CD4-positive, CD25-positive, alpha-beta regulatory T cell (primary cell): ENCODE measurements around the gene IL1RAPL1. TPM values are rescaled to one million over a fixed set of nuclear protein-coding genes. Genes with fewer than 3 reads are reported as not detected.

ENCODE experiments used
- ATAC-seq, 2 donors: fragments of 150-1000 bp; cut with Tn5 transposase; one replicate each; pipeline ENCODE4 v1.10.0; 2021; ENCODE audit warnings: low read depth in 2 of 2, moderate number of reproducible peaks in 2 of 2, moderate library complexity in 1 of 2
- DNase-seq, 3 donors: peaks; one replicate each; pipeline versions ENCODE4 v3.0.0 to v3.0.0-alpha.2; 2012 to 2022; ENCODE audit warnings: mixed read lengths in 1 of 3
- H3K27ac ChIP-seq: one replicate; pipeline ENCODE4 v1.7.0; 2013; ENCODE audit warnings: mild to moderate bottlenecking, low read length; ENCODE audit not compliant: insufficient read depth, poor library complexity, severe bottlenecking
- H3K27me3 ChIP-seq: one replicate; pipeline ENCODE4 v1.7.0; 2013; ENCODE audit warnings: low read length; ENCODE audit not compliant: control insufficient read depth, insufficient read depth
- H3K36me3 ChIP-seq: one replicate; pipeline ENCODE4 v1.7.0; 2013; ENCODE audit warnings: mild to moderate bottlenecking, low read length, moderate library complexity; ENCODE audit not compliant: control insufficient read depth, insufficient read depth
- H3K4me1 ChIP-seq: 2 replicates; pipeline ENCODE4 v1.7.0; 2013; ENCODE audit warnings: mild to moderate bottlenecking, low read length; ENCODE audit not compliant: insufficient read depth, control insufficient read depth, poor library complexity, severe bottlenecking
- H3K4me3 ChIP-seq: one replicate; pipeline ENCODE4 v1.7.0; 2013; ENCODE audit warnings: low read depth, mild to moderate bottlenecking, low read length, moderate library complexity
- H3K9me3 ChIP-seq, 2 experiments: 1 replicate in 1 of 2; 2 replicates in 1 of 2; pipeline ENCODE4 v1.7.0; 2013; ENCODE audit warnings: low read length in 2 of 2, mild to moderate bottlenecking in 1 of 2, moderate library complexity in 1 of 2; ENCODE audit not compliant: control insufficient read depth in 2 of 2
- H3K27ac Mint-ChIP-seq, 3 donors: one replicate each; pipeline ENCODE4 v1.8.0; 2020 to 2022; ENCODE audit warnings: mild to moderate bottlenecking in 3 of 3, mixed read lengths in 3 of 3, moderate library complexity in 2 of 3
- H3K27me3 Mint-ChIP-seq: one replicate; pipeline ENCODE4 v1.8.0; 2022; ENCODE audit warnings: mild to moderate bottlenecking, mixed read lengths
- H3K36me3 Mint-ChIP-seq: one replicate; pipeline ENCODE4 v1.8.0; 2020; ENCODE audit warnings: mixed read lengths
- H3K4me1 Mint-ChIP-seq, 4 donors: one replicate each; pipeline ENCODE4 v1.8.0; 2020 to 2022; ENCODE audit warnings: mixed read lengths in 4 of 4, mild to moderate bottlenecking in 1 of 4
- H3K4me3 Mint-ChIP-seq, 4 donors: one replicate each; pipeline ENCODE4 v1.8.0; 2020 to 2022; ENCODE audit warnings: mild to moderate bottlenecking in 4 of 4, mixed read lengths in 4 of 4, moderate library complexity in 3 of 4
- H3K9me3 Mint-ChIP-seq, 7 donors: one replicate each; pipeline ENCODE4 v1.8.0; 2020 to 2022; ENCODE audit warnings: mixed read lengths in 7 of 7, mild to moderate bottlenecking in 3 of 7, moderate library complexity in 2 of 7
- polyA plus RNA-seq, 4 donors: library from polyadenylated mRNA; unstranded; fragments of 300-500 nt; fragmentation: Illumina TruSeq; gene quantifications; one replicate each; pipeline ENCODE4 v1.2.3, GENCODE V29; 2021
- total RNA-seq: library from RNA; stranded (reverse); gene quantifications from one replicate; pipeline ENCODE4 v1.2.3, GENCODE V29; 2022

Gene IL1RAPL1
- total and polyA plus RNA-seq, 5 donors from 2014 or later: not detected

DNA sequence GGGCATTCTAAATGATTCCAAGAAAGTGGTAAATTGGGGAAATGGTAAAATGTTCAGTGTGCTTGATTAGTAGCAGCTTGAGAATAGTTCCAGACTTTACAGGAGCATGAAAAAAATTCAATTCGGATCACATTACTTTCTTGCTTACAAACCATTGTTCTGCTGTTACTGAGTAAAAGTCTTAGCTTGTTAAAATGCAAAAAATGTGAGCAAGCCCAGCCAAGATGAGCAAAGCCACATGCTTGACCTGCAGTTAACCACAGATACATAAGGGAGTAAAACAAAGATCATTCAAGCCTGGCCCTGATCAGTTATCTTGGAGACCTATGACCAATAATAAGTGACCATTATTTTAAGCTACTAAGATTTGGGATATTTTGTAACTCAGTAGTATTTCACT lies 1065.2 kb downstream of the IL1RAPL1 start:
- Histone ChIP-seq H3K4me3 (no peak overlapping the region), H3K27ac (no peak overlapping the region), H3K4me1 (no peaks in the 10 kb centered on the region), H3K27me3 (no peaks in the 10 kb centered on the region), H3K36me3 (no peaks in the 10 kb centered on the region), H3K9me3 (no peaks in the 10 kb centered on the region)
- Mint-ChIP-seq H3K9me3 (peaks cover 0 to 8% (median 3%) of the 10 kb centered on the region in 7 donors), H3K27ac (no peak overlapping the region), H3K4me1 (no peaks in the 10 kb centered on the region), H3K4me3 (no peak overlapping the region), H3K27me3 (no peaks in the 10 kb centered on the region), H3K36me3 (no peaks in the 10 kb centered on the region)
- ATAC-seq: no peak
- no peak for DNase-seq

DNA sequence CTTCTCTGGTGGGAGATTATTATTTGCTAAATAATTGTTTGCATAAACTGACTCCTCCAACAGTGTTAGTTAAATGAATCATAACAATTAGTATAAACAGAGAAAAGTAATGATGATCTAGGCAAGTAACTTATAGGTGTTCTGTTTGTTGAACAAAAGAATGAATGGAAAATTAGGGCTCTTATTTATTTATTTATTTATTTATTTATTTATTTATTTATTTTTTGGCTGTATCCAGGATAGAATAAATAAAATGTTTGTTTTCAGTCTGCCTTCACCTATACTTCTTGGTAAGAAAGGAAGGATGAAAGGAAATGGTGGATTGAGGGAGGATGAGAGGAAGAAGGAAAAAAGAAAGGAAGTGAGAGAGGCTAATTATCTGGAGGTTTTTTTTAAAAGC lies 1066.5 kb downstream of the IL1RAPL1 start:
- no peak for ATAC-seq
- Histone ChIP-seq H3K36me3 (no peaks in the 10 kb centered on the region), H3K27me3 (no peaks in the 10 kb centered on the region), H3K4me3 (no peak overlapping the region), H3K27ac (no peak overlapping the region), H3K9me3 (no peaks in the 10 kb centered on the region), H3K4me1 (no peaks in the 10 kb centered on the region)
- H3K4me1 Mint-ChIP-seq: no peaks in the 10 kb centered on the region
- no peak for DNase-seq
- H3K27ac Mint-ChIP-seq: no peak overlapping the region
- peaks cover 0 to 8% (median 3%) of the 10 kb centered on the region in 7 donors for H3K9me3 Mint-ChIP-seq
- no peak overlapping the region for H3K4me3 Mint-ChIP-seq
- no peaks in the 10 kb centered on the region for H3K36me3 Mint-ChIP-seq
- no peaks in the 10 kb centered on the region for H3K27me3 Mint-ChIP-seq

DNA sequence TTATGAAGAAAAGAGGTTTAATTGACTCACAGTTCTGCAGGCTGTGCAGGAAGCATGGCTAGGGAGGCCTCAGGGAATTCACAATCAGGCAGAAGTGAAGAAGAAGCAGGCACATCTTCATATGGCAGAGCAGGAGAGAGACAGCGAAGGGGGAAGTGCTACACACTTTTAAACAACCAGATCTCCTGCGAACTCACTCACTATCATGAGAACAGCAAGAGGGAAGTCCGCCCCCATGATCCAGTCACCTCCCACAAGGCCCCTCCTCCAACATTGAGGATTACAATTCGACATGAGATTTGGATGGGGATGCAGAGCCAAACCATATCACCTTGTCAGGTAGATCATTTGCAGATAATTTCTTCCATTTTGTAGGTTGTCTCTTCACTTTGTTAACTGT lies 1072.7 kb downstream of the IL1RAPL1 start:
- ATAC-seq: no peak
- no peak overlapping the region for H3K27ac ChIP-seq
- H3K36me3 ChIP-seq: no peaks in the 10 kb centered on the region
- Mint-ChIP-seq H3K9me3 (peaks cover 0 to 9% (median 1%) of the 10 kb centered on the region in 7 donors), H3K4me3 (no peak overlapping the region), H3K4me1 (no peaks in the 10 kb centered on the region), H3K27me3 (no peaks in the 10 kb centered on the region), H3K27ac (no peak overlapping the region), H3K36me3 (no peaks in the 10 kb centered on the region)
- H3K9me3 ChIP-seq: no peaks in the 10 kb centered on the region
- H3K4me3 ChIP-seq: no peak overlapping the region
- DNase-seq: no peak
- H3K27me3 ChIP-seq: no peaks in the 10 kb centered on the region
- H3K4me1 ChIP-seq: no peaks in the 10 kb centered on the region

DNA sequence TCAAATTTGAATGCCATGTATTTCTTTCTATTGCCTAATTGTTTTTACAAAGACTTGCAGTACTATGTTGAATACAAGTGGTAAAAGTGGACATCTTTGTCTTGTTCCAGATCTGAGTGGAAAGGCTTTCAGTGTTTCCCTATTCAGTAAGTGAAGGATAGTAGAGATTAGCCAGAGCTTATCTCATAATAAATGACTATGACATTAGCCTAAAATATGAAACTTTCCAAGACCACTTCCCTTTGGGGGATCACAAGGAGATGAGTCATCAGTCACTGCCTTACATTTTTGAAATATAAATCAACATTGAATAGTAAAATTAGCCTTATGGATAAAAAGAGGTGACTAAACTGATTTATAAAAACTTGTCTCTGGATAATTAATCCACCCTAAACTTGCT lies 1074.0 kb downstream of the IL1RAPL1 start:
- no peak overlapping the region for H3K4me3 Mint-ChIP-seq

DNA sequence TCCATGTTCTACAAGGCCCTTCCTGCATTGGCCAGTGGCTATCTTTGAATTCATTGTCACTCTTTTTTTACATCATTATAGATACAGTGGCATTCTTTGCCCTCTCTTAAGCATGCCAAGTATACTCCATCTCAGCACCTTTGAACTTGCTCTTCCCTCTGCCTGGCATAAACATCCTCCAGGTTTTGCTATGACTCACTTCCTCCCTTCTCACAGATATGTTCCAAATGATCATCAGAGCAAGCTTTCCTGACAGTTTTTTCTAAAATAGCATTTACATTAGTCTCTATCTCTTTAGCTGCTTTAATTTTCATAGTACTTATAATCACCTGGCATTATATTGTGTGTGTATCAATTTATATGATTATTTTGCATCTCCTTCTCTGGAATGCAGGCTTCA lies 1074.9 kb downstream of the IL1RAPL1 start:
- DNase-seq: no peak
- Histone ChIP-seq H3K9me3 (no peaks in the 10 kb centered on the region), H3K4me3 (no peak overlapping the region), H3K36me3 (no peaks in the 10 kb centered on the region), H3K4me1 (no peaks in the 10 kb centered on the region), H3K27me3 (no peaks in the 10 kb centered on the region), H3K27ac (no peak overlapping the region)
- Mint-ChIP-seq H3K27me3 (no peaks in the 10 kb centered on the region), H3K4me3 (no peak overlapping the region), H3K4me1 (no peaks in the 10 kb centered on the region), H3K9me3 (peaks cover 0 to 7% (median 0%) of the 10 kb centered on the region in 7 donors), H3K27ac (no peak overlapping the region), H3K36me3 (no peaks in the 10 kb centered on the region)
- ATAC-seq: no peak

More for the DNA sequence above, 1074.0 kb downstream of the IL1RAPL1 start:
- Histone ChIP-seq H3K36me3 (no peaks in the 10 kb centered on the region), H3K4me1 (no peaks in the 10 kb centered on the region), H3K27ac (no peak overlapping the region), H3K27me3 (no peaks in the 10 kb centered on the region), H3K9me3 (no peaks in the 10 kb centered on the region), H3K4me3 (no peak overlapping the region)
- H3K27ac Mint-ChIP-seq: no peak overlapping the region
- H3K27me3 Mint-ChIP-seq: no peaks in the 10 kb centered on the region
- H3K36me3 Mint-ChIP-seq: no peaks in the 10 kb centered on the region
- ATAC-seq: no peak
- no peak for DNase-seq
- H3K9me3 Mint-ChIP-seq: peaks cover 0 to 8% (median under 1%) of the 10 kb centered on the region in 7 donors
- H3K4me1 Mint-ChIP-seq: no peaks in the 10 kb centered on the region

DNA sequence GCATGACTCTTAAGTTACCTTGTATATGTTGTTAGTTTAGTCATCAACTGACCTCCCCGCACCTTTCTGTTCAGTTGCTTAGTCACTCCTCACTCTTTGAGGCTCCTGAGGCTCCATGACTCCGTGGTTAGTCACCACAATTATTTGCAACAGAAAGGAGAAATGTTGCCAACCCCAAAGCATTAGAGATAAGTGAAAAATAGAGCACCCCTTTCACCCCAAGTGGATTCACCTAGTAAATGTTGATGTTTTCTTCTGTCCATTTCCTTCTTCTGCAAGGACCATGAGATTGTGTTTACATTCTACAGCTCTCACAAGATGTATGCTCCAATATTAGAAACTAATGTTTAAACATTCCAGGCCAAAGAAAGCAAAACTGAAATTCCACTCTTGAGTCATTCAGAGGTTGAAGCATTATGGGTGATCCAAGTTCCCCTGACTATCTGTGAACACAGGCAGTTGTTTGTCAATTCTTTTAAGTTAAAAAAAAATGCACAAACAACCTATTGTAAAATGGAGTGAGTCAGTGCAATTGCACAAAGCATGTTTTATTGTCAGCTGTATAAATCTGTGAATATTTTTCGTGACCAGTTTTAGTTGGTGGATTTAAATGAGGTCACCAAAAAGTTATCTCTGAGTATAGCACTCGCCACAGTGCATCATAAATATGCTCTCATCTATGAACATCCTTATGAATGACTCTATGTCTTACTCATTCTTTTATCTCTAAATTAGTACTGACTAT lies 1075.7 kb downstream of the IL1RAPL1 start:
- no peaks in the 10 kb centered on the region for H3K4me1 Mint-ChIP-seq
- H3K4me3 ChIP-seq: no peak overlapping the region
- no peak overlapping the region for H3K4me3 Mint-ChIP-seq
- H3K36me3 Mint-ChIP-seq: no peaks in the 10 kb centered on the region
- H3K36me3 ChIP-seq: no peaks in the 10 kb centered on the region
- no peak for ATAC-seq
- DNase-seq: no peak
- H3K9me3 ChIP-seq: no peaks in the 10 kb centered on the region
- H3K27me3 ChIP-seq: no peaks in the 10 kb centered on the region
- H3K4me1 ChIP-seq: no peaks in the 10 kb centered on the region
- H3K27ac Mint-ChIP-seq: no peak overlapping the region
- H3K27me3 Mint-ChIP-seq: no peaks in the 10 kb centered on the region
- H3K27ac ChIP-seq: no peak overlapping the region
- H3K9me3 Mint-ChIP-seq: peaks cover 0 to 7% (median 0%) of the 10 kb centered on the region in 7 donors

DNA sequence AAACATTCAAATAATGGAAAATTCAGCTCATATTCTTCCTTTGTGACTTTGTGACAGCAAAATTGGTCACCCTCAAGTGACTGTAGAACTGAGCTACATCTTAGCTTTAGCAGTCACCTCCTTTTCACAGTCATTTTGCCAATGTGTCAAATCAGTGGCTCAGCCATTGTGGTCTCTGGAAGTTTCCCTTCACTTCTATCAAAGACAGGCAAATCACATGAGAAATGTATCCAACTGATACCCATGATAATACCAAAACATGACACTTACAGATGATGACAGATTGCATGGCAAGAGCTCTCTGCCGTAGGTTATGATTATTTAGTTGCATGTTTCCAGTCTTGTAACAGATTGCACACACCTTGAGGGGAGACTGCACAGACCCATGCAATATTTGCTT lies 1078.3 kb downstream of the IL1RAPL1 start:
- H3K27ac ChIP-seq: no peak overlapping the region
- H3K27me3 ChIP-seq: no peaks in the 10 kb centered on the region
- H3K27ac Mint-ChIP-seq: no peak overlapping the region
- peaks cover 0 to 4% (median 0%) of the 10 kb centered on the region in 7 donors for H3K9me3 Mint-ChIP-seq
- no peaks in the 10 kb centered on the region for H3K4me1 Mint-ChIP-seq
- no peaks in the 10 kb centered on the region for H3K36me3 ChIP-seq
- H3K9me3 ChIP-seq: no peaks in the 10 kb centered on the region
- ATAC-seq: no peak
- no peak overlapping the region for H3K4me3 ChIP-seq
- no peak overlapping the region for H3K4me3 Mint-ChIP-seq
- DNase-seq: no peak
- no peaks in the 10 kb centered on the region for H3K27me3 Mint-ChIP-seq
- no peaks in the 10 kb centered on the region for H3K4me1 ChIP-seq
- no peaks in the 10 kb centered on the region for H3K36me3 Mint-ChIP-seq

DNA sequence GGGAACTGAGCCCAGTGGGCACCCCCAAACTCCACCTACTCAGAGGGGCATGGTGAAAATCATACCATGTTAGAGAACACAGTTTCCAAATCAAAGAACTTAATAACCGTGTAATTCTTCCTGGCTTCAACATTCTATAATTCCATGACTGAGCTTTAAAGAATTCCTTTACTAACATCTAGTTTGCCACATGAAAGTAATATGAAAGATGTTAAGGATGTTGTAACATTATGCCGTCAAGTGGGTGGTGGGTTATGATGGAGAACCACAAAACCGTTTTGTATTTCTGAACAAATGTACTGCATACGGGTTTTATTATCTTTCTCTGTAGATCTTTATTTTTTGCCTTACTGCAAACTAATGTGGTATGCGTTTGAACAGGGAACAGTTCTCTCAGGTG lies 1079.1 kb downstream of the IL1RAPL1 start:
- no peak overlapping the region for H3K27ac Mint-ChIP-seq
- H3K4me3 Mint-ChIP-seq: no peak overlapping the region
- no peaks in the 10 kb centered on the region for H3K36me3 ChIP-seq
- H3K4me1 Mint-ChIP-seq: no peaks in the 10 kb centered on the region
- DNase-seq: no peak
- peaks cover 0 to 3% (median 0%) of the 10 kb centered on the region in 7 donors for H3K9me3 Mint-ChIP-seq
- no peaks in the 10 kb centered on the region for H3K4me1 ChIP-seq
- no peaks in the 10 kb centered on the region for H3K36me3 Mint-ChIP-seq
- no peaks in the 10 kb centered on the region for H3K9me3 ChIP-seq
- H3K4me3 ChIP-seq: no peak overlapping the region
- no peak for ATAC-seq
- no peaks in the 10 kb centered on the region for H3K27me3 Mint-ChIP-seq
- no peaks in the 10 kb centered on the region for H3K27me3 ChIP-seq
- no peak overlapping the region for H3K27ac ChIP-seq
